ENCODE results near the gene CCDC116.

DNA sequence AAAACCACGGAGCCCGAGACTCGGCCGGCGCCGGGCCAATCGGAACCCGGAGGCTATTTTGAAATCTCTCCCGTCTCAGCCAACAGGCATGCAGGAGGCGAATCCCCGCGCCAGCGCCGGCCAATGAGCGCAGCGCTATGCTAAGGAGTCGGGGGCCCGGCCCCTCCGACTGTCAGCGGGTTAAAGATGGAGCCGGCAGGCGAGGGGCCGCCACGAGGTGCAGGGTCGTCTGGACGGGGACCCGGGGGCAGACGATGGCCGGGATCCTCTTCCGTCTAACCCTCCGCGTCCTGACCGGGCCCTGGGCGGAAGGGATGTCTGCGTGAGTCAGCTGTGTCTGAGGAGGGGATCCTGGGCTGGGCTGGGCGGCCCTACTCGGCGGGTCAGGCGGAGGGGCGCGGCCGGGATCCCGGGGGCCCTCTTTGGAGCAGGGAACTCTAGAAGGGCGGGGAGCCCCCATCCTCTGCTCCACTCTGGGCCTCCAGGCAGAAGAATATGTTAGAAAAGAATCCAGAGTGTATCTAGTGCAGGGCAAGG lies 19.5 kb downstream of the CCDC116 start:
- TF ChIP-seq, protein P1, sequence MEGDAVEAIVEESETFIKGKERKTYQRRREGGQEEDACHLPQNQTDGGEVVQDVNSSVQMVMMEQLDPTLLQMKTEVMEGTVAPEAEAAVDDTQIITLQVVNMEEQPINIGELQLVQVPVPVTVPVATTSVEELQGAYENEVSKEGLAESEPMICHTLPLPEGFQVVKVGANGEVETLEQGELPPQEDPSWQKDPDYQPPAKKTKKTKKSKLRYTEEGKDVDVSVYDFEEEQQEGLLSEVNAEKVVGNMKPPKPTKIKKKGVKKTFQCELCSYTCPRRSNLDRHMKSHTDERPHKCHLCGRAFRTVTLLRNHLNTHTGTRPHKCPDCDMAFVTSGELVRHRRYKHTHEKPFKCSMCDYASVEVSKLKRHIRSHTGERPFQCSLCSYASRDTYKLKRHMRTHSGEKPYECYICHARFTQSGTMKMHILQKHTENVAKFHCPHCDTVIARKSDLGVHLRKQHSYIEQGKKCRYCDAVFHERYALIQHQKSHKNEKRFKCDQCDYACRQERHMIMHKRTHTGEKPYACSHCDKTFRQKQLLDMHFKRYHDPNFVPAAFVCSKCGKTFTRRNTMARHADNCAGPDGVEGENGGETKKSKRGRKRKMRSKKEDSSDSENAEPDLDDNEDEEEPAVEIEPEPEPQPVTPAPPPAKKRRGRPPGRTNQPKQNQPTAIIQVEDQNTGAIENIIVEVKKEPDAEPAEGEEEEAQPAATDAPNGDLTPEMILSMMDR (IDR thresholded peaks at IDR 0.05; ENCODE audit: low read depth, low read length), result no peak
- no peak for TF ChIP-seq EZH2phosphoT487 (IDR thresholded peaks at IDR 0.05; ENCODE audit: low read depth)
